Stimulated activated CD4-positive, alpha-beta T cell treated with anti-CD3 and anti-CD28 coated beads, Interleukin-2, amount 100 ng/mL, for 4 hours (primary cell): ENCODE results near the gene FASTK.
"Not testable (repeated sequence)": the region's sequence is repeated elsewhere in the genome, so short reads cannot be mapped to it uniquely, and the experiment has no call there.

Source experiments
- DNase-seq: peaks from one replicate; pipeline ENCODE4 v3.0.0-alpha.2; 2020; ENCODE audit warnings: low read depth

The FASTK gene

GRCh38 chr7:151027728-151028130 lies 52.9 kb downstream of the FASTK start:
- DNase-seq = peak; percentile 61

DNA sequence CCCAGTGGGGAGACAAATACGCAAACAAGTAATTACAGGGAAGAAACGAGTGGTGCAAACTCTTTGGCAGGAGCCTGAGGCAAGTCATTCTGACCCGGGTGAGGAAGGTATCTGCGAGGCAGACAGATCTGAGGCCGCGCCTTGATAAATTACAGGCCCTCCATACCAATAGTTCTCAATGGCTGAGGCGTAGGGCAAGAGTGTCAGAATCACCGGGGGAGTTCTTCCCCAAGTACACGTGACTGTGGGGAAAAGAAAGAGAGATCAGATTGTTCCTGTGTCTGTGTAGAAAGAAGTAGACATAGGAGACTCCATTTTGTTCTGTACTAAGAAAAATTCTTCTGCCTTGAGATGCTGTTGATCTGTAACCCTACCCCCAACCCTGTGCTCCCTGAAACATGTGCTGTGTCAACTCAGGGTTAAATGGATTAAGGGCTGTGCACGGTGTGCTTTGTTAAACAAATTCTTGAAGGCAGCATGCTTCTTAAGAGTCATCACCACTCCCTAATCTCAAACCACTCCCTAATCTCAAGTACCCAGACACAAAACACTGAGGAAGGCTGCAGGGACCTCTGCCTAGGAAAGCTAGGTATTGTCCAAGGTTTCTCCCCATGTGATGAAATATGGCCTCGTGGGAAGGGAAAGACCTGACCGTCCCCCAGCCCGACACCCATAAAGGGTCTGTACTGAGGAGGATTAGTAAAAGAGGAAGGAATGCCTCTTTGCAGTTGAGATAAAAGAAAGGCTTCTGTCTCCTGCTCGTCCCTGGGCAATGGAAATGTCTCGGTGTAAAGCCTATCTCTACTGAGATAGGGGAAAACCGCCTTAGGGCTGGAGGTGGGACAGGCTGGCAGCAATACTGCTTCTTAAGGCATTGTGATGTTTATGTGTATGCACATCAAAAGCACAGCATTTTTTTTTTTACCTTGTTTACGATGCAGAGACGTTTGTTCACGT lies 53.6 kb downstream of the FASTK start:
- not testable (repeated sequence) for DNase-seq
